ENCODE measurements around the gene MOXD1.
"Not testable (repeated sequence)": the region's sequence is repeated elsewhere in the genome, so short reads cannot be mapped to it uniquely, and the experiment has no call there.

MOXD1 gene

GRCh38 chr6:132316970-132317369 lies 84.3 kb downstream of the MOXD1 start:
- Histone ChIP-seq H3K79me2 (ENCODE audit: insufficient read depth, low read length) (no peaks in the 10 kb centered on the region), H3K9me3 (ENCODE audit: insufficient read depth, low read length) (peaks cover 23% of the 10 kb centered on the region; the same call in 1 of the 2 replicates), H3K27me3 (ENCODE audit: low read length) (no peaks in the 10 kb centered on the region), H3K27ac (ENCODE audit: low read depth, low read length) (no peak overlapping the region), H4K20me1 (ENCODE audit: low read depth, low read length) (no peaks in the 10 kb centered on the region), H3K9me2 (replicated peaks; ENCODE audit: insufficient read depth, low read length) (no peaks in the 10 kb centered on the region), H3K4me2 (ENCODE audit: low read depth, low read length, poor library complexity, severe bottlenecking) (no peak overlapping the region), H3K4me3 (ENCODE audit: insufficient read depth, low read length, poor library complexity, severe bottlenecking) (no peak overlapping the region), H3F3A (ENCODE audit: insufficient read depth) (no peaks in the 10 kb centered on the region; the same call in 1 of the 2 replicates), H3K9ac (ENCODE audit: low read length) (no peak overlapping the region), H3K36me3 (ENCODE audit: low read length) (peaks cover 24% of the 10 kb centered on the region), H2AFZ (ENCODE audit: low read depth, low read length, severe bottlenecking) (no peak overlapping the region)
- TF ChIP-seq CTCF (IDR thresholded peaks at IDR 0.05; ENCODE audit: insufficient read depth, low read length, poor library complexity, severe bottlenecking) (no peak), EZH2phosphoT487 (conservative IDR thresholded peaks at IDR 0.05; ENCODE audit: low read length) (no peak)

GRCh38 chr6:132314432-132314831 lies 86.8 kb downstream of the MOXD1 start:
- H3K4me2 ChIP-seq (ENCODE audit: low read depth, low read length, poor library complexity, severe bottlenecking) = peak overlapping the region; percentile 10
- TF ChIP-seq EZH2phosphoT487 (conservative IDR thresholded peaks at IDR 0.05; ENCODE audit: low read length) (no peak), CTCF (IDR thresholded peaks at IDR 0.05; ENCODE audit: insufficient read depth, low read length, poor library complexity, severe bottlenecking) (no peak)
- no peak overlapping the region for H3K4me3 ChIP-seq (ENCODE audit: insufficient read depth, low read length, poor library complexity, severe bottlenecking)
- peaks cover 23% of the 10 kb centered on the region; the same call in 1 of the 2 replicates for H3K9me3 ChIP-seq (ENCODE audit: insufficient read depth, low read length)
- no peak overlapping the region for H3K27ac ChIP-seq (ENCODE audit: low read depth, low read length)
- H3K27me3 ChIP-seq (ENCODE audit: low read length) = no peaks in the 10 kb centered on the region
- H3K79me2 ChIP-seq (ENCODE audit: insufficient read depth, low read length) = no peaks in the 10 kb centered on the region
- no peaks in the 10 kb centered on the region for H4K20me1 ChIP-seq (ENCODE audit: low read depth, low read length)
- peaks cover 23% of the 10 kb centered on the region for H3K36me3 ChIP-seq (ENCODE audit: low read length)
- H3K9me2 ChIP-seq (replicated peaks; ENCODE audit: insufficient read depth, low read length) = no peaks in the 10 kb centered on the region
- no peak overlapping the region for H2AFZ ChIP-seq (ENCODE audit: low read depth, low read length, severe bottlenecking)
- H3F3A ChIP-seq (ENCODE audit: insufficient read depth) = no peaks in the 10 kb centered on the region; the same call in 1 of the 2 replicates
- H3K9ac ChIP-seq (ENCODE audit: low read length) = no peak overlapping the region

- Histone ChIP-seq H3K36me3 (ENCODE audit: low read length) (peaks cover 8% of the 10 kb centered on the region; the same call in 1 of the 2 replicates), H2AFZ (ENCODE audit: low read depth, low read length, severe bottlenecking) (no peak overlapping the region), H3K27ac (ENCODE audit: low read depth, low read length) (no peak overlapping the region), H3K9ac (ENCODE audit: low read length) (no peak overlapping the region), H4K20me1 (ENCODE audit: low read depth, low read length) (no peaks in the 10 kb centered on the region), H3K79me2 (ENCODE audit: insufficient read depth, low read length) (no peaks in the 10 kb centered on the region), H3K4me2 (ENCODE audit: low read depth, low read length, poor library complexity, severe bottlenecking) (no peak overlapping the region), H3F3A (ENCODE audit: insufficient read depth) (no peaks in the 10 kb centered on the region; the same call in 1 of the 2 replicates), H3K9me3 (ENCODE audit: insufficient read depth, low read length) (0 out of 2 replicates have a peak, but pooled peaks cover 9% of the 10 kb centered on the region), H3K4me3 (ENCODE audit: insufficient read depth, low read length, poor library complexity, severe bottlenecking) (no peak overlapping the region), H3K27me3 (ENCODE audit: low read length) (no peaks in the 10 kb centered on the region), H3K9me2 (replicated peaks; ENCODE audit: insufficient read depth, low read length) (no peaks in the 10 kb centered on the region)
- TF ChIP-seq EZH2phosphoT487 (conservative IDR thresholded peaks at IDR 0.05; ENCODE audit: low read length) = no peak
- no peak for TF ChIP-seq CTCF (IDR thresholded peaks at IDR 0.05; ENCODE audit: insufficient read depth, low read length, poor library complexity, severe bottlenecking)
Measured at GRCh38 chr6:132310921-132311320, 90.4 kb downstream of the MOXD1 start.

GRCh38 chr6:132310151-132310550 lies 91.1 kb downstream of the MOXD1 start:
- not testable (repeated sequence) for H2AFZ ChIP-seq (ENCODE audit: low read depth, low read length, severe bottlenecking); H3K4me3 ChIP-seq (ENCODE audit: insufficient read depth, low read length, poor library complexity, severe bottlenecking); H3K27me3 ChIP-seq (ENCODE audit: low read length); H3K79me2 ChIP-seq (ENCODE audit: insufficient read depth, low read length); H3K9ac ChIP-seq (ENCODE audit: low read length); H3K4me2 ChIP-seq (ENCODE audit: low read depth, low read length, poor library complexity, severe bottlenecking); H3F3A ChIP-seq (ENCODE audit: insufficient read depth); H3K9me3 ChIP-seq (ENCODE audit: insufficient read depth, low read length); H3K9me2 ChIP-seq (replicated peaks; ENCODE audit: insufficient read depth, low read length); H3K36me3 ChIP-seq (ENCODE audit: low read length); H3K27ac ChIP-seq (ENCODE audit: low read depth, low read length); H4K20me1 ChIP-seq (ENCODE audit: low read depth, low read length)

All from SU-DHL-6 (cell line).